ENCODE measurements around the gene CCDC28A.

- TF ChIP-seq, protein P1, sequence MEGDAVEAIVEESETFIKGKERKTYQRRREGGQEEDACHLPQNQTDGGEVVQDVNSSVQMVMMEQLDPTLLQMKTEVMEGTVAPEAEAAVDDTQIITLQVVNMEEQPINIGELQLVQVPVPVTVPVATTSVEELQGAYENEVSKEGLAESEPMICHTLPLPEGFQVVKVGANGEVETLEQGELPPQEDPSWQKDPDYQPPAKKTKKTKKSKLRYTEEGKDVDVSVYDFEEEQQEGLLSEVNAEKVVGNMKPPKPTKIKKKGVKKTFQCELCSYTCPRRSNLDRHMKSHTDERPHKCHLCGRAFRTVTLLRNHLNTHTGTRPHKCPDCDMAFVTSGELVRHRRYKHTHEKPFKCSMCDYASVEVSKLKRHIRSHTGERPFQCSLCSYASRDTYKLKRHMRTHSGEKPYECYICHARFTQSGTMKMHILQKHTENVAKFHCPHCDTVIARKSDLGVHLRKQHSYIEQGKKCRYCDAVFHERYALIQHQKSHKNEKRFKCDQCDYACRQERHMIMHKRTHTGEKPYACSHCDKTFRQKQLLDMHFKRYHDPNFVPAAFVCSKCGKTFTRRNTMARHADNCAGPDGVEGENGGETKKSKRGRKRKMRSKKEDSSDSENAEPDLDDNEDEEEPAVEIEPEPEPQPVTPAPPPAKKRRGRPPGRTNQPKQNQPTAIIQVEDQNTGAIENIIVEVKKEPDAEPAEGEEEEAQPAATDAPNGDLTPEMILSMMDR (conservative IDR thresholded peaks at IDR 0.05; ENCODE audit: low read depth, low read length), result no peak
- TF ChIP-seq POLR2A (IDR thresholded peaks at IDR 0.05; ENCODE audit: low read depth, low read length) (no peak), MAFK (IDR thresholded peaks at IDR 0.05; ENCODE audit: low read depth, low read length) (no peak), USF2 (IDR thresholded peaks at IDR 0.05; ENCODE audit: low read depth, low read length) (no peak), RAD21 (IDR thresholded peaks at IDR 0.05; ENCODE audit: low read length) (no peak), MXI1 (IDR thresholded peaks at IDR 0.05; ENCODE audit: borderline replicate concordance, low read depth, low read length) (no peak), CEBPB (IDR thresholded peaks at IDR 0.05; ENCODE audit: low read depth, low read length) (no peak), BHLHE40 (IDR thresholded peaks at IDR 0.05; ENCODE audit: low read depth, low read length) (no peak), RCOR1 (IDR thresholded peaks at IDR 0.05; ENCODE audit: insufficient replicate concordance, low read length) (no peak), RFX5 (IDR thresholded peaks at IDR 0.05; ENCODE audit: low read depth, low read length) (no peak), FOS (IDR thresholded peaks at IDR 0.05; ENCODE audit: low read depth, low read length) (no peak)
These were observed 12.4 kb downstream of the CCDC28A start for GRCh38 chr6:138785980-138786379.
